ENCODE data around the gene ANO7.

- TF ChIP-seq POLR2AphosphoS5 (IDR thresholded peaks at IDR 0.05), result no peak
- TF ChIP-seq POLR2A (IDR thresholded peaks at IDR 0.05), result no peak
These were observed 9.5 kb downstream of the ANO7 start for GRCh38 chr2:241197947-241198346.

Measured in prostate gland (tissue), 1 donor.